WTC11 (cell line): ENCODE measurements around the gene RXRA. TPM values are rescaled to one million over a fixed set of nuclear protein-coding genes. Genes with fewer than 3 reads are reported as not detected.

Experiments used
- ATAC-seq: fragments of 200-7000 bp; cut with Tn5 transposase; 2 replicates; pipeline ENCODE4 v1.10.0; 2021; ENCODE audit warnings: mild to moderate bottlenecking, moderate library complexity
- CTCF ChIA-PET: fragments of 300-600 bp; sonication (Branson Sonifier 250); formaldehyde crosslinking; loops from one replicate; lab custom pipeline; 2021; ENCODE audit warnings: antibody characterized with exemption; lab: Charles Lee
- POLR2A ChIA-PET: fragments of 350-600 bp; sonication (Branson Sonifier 250); formaldehyde crosslinking; loops from one replicate; lab custom pipeline; 2021; ENCODE audit warnings: antibody characterized with exemption; lab: Charles Lee
- DNase-seq: peaks from one replicate; pipeline ENCODE4 v3.0.0; 2021; ENCODE audit warnings: low spot score
- H3K27ac Mint-ChIP-seq: 2 replicates; pipeline ENCODE4 v1.8.0; 2021; ENCODE audit warnings: mixed read lengths
- H3K27me3 Mint-ChIP-seq: 2 replicates; pipeline ENCODE4 v1.8.0; 2021; ENCODE audit warnings: low read depth, mild to moderate bottlenecking, moderate library complexity, mixed read lengths
- H3K36me3 Mint-ChIP-seq: 2 replicates; pipeline ENCODE4 v1.8.0; 2021; ENCODE audit warnings: mixed read lengths
- H3K4me1 Mint-ChIP-seq: 2 replicates; pipeline ENCODE4 v1.8.0; 2022; ENCODE audit warnings: mixed read lengths
- H3K4me3 Mint-ChIP-seq: 2 replicates; pipeline ENCODE4 v1.8.0; 2021; ENCODE audit warnings: mild to moderate bottlenecking, moderate library complexity, mixed read lengths
- H3K9me3 Mint-ChIP-seq: 2 replicates; pipeline ENCODE4 v1.8.0; 2021; ENCODE audit warnings: mixed read lengths
- ATF2 ChIP-seq: sonication (generic); formaldehyde crosslinking; IDR thresholded peaks from 2 replicates; pipeline ENCODE4 v1.8.1; 2022; ENCODE audit warnings: low read depth, missing genetic modification reagents, borderline replicate concordance
- E2F4 ChIP-seq: sonication (generic); formaldehyde crosslinking; IDR thresholded peaks from 2 replicates; pipeline ENCODE4 v1.8.1; 2022; ENCODE audit warnings: low read depth, mild to moderate bottlenecking, moderate library complexity, missing genetic modification reagents, borderline replicate concordance
- ERG ChIP-seq: fragments of 250-450 bp; sonication (Bioruptor Pico); IDR thresholded peaks from 2 replicates; pipeline ENCODE4 v1.8.0; 2021; ENCODE audit warnings: mild to moderate bottlenecking
- GRHL2 ChIP-seq: fragments of 250-450 bp; sonication (Bioruptor Pico); IDR thresholded peaks from 2 replicates; pipeline ENCODE4 v1.8.0; 2022; ENCODE audit warnings: mild to moderate bottlenecking, moderate library complexity; ENCODE audit not compliant: insufficient replicate concordance, severe bottlenecking
- HMGA2 ChIP-seq: fragments of 250-450 bp; sonication (Bioruptor Pico); IDR thresholded peaks from 2 replicates; pipeline ENCODE4 v1.4.0; 2021; ENCODE audit warnings: mild to moderate bottlenecking, moderate library complexity
- IRF1 ChIP-seq: sonication (generic); formaldehyde crosslinking; IDR thresholded peaks from 2 replicates; pipeline ENCODE4 v1.8.0; 2023; ENCODE audit warnings: missing genetic modification reagents
- IRF2 ChIP-seq: sonication (generic); formaldehyde crosslinking; IDR thresholded peaks from 2 replicates; pipeline ENCODE4 v1.8.0; 2022; ENCODE audit warnings: low read depth, missing genetic modification reagents, borderline replicate concordance
- JAZF1 ChIP-seq: fragments of 250-450 bp; sonication (Bioruptor Pico); IDR thresholded peaks from 2 replicates; pipeline ENCODE4 v1.9.0; 2021; ENCODE audit warnings: moderate library complexity, mild to moderate bottlenecking, inconsistent platforms
- NR1H2 ChIP-seq: sonication (generic); formaldehyde crosslinking; IDR thresholded peaks from 2 replicates; pipeline ENCODE4 v1.9.0; 2021; ENCODE audit warnings: mild to moderate bottlenecking, moderate library complexity, missing genetic modification reagents
- PRRX2 ChIP-seq: fragments of 250-450 bp; sonication (Bioruptor Pico); IDR thresholded peaks from 2 replicates; pipeline ENCODE4 v1.8.0; 2021; ENCODE audit warnings: mild to moderate bottlenecking
- RORB ChIP-seq: fragments of 250-450 bp; sonication (Bioruptor Pico); IDR thresholded peaks from 2 replicates; pipeline ENCODE4 v1.9.0; 2021; ENCODE audit warnings: mild to moderate bottlenecking
- SP1 ChIP-seq: sonication (generic); formaldehyde crosslinking; conservative IDR thresholded peaks from 2 replicates; pipeline ENCODE4 v1.8.1; 2022; ENCODE audit warnings: missing genetic modification reagents
- TEAD1 ChIP-seq: sonication (generic); formaldehyde crosslinking; IDR thresholded peaks from 2 replicates; pipeline ENCODE4 v1.8.0; 2022; ENCODE audit warnings: mild to moderate bottlenecking, missing genetic modification reagents
- USF1 ChIP-seq: sonication (generic); formaldehyde crosslinking; IDR thresholded peaks from 2 replicates; pipeline ENCODE4 v1.8.0; 2022; ENCODE audit warnings: mild to moderate bottlenecking, missing genetic modification reagents
- ZNF281 ChIP-seq: sonication (generic); formaldehyde crosslinking; IDR thresholded peaks from 2 replicates; pipeline ENCODE4 v1.8.0; 2023; ENCODE audit warnings: mild to moderate bottlenecking, missing genetic modification reagents
- total RNA-seq: library from RNA; stranded (reverse); gene quantifications from 3 replicates; pipeline ENCODE4 v1.2.3, GENCODE V29; 2021
- TF ChIP-seq, protein P1 (sequence below): fragments of 250-450 bp; sonication (Bioruptor Pico); conservative IDR thresholded peaks from 2 replicates; pipeline ENCODE4 v1.9.0; 2021; ENCODE audit warnings: mild to moderate bottlenecking
- TF ChIP-seq, protein P2 (sequence below): fragments of 250-450 bp; sonication (Bioruptor Pico); IDR thresholded peaks from 2 replicates; pipeline ENCODE4 v1.9.0; 2021; ENCODE audit warnings: mild to moderate bottlenecking, borderline replicate concordance
- TF ChIP-seq, protein P3 (sequence below): sonication (generic); formaldehyde crosslinking; IDR thresholded peaks from 2 replicates; pipeline ENCODE4 v1.8.1; 2022; ENCODE audit warnings: mild to moderate bottlenecking, missing genetic modification reagents, moderate library complexity, borderline replicate concordance

Gene RXRA
- total RNA-seq, 1 experiment from 2014 or later: 27.5 TPM

GRCh38 chr9:134313470-134313869 lies 12.8 kb upstream of the RXRA start (continued):
- TF ChIP-seq, protein P1, sequence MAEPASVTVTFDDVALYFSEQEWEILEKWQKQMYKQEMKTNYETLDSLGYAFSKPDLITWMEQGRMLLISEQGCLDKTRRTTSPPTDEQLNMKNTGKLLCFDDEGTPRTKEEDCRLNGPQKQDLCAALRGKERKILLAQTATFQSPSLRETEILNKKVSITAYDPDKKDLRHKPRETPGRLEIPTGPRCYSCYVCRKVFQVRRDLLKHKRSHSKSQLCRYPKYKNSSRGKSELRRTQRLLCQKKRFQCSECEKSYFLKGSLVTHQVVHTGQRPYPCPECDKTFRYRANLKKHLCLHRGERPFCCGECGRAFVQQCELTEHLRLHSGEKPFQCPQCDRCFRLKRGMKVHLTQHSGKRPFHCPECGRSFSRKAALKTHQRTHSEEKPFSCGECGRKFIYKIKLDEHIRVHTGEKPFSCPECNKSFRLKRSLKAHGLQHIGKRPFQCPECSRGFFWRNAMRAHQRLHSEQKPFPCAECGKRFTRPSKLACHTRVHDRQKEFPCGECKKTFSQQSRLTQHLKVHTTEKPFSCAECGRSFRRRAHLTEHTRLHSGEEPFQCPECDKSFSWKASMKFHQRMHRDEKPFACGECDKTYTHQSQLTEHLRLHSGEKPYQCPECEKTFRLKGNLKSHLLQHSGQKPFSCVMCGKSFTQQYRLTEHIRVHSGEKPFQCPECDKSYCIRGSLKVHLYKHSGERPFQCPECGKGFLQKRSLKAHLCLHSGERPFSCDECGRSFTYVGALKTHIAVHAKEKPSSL (CRISPR knock-in tag): no peak
- TF ChIP-seq GRHL2 (no peak), HMGA2 (no peak), NR1H2 (CRISPR knock-in tag) (no peak), TEAD1 (CRISPR knock-in tag) (no peak), PRRX2 (CRISPR knock-in tag) (no peak), IRF2 (CRISPR knock-in tag) (no peak)
- TF ChIP-seq, protein P2, sequence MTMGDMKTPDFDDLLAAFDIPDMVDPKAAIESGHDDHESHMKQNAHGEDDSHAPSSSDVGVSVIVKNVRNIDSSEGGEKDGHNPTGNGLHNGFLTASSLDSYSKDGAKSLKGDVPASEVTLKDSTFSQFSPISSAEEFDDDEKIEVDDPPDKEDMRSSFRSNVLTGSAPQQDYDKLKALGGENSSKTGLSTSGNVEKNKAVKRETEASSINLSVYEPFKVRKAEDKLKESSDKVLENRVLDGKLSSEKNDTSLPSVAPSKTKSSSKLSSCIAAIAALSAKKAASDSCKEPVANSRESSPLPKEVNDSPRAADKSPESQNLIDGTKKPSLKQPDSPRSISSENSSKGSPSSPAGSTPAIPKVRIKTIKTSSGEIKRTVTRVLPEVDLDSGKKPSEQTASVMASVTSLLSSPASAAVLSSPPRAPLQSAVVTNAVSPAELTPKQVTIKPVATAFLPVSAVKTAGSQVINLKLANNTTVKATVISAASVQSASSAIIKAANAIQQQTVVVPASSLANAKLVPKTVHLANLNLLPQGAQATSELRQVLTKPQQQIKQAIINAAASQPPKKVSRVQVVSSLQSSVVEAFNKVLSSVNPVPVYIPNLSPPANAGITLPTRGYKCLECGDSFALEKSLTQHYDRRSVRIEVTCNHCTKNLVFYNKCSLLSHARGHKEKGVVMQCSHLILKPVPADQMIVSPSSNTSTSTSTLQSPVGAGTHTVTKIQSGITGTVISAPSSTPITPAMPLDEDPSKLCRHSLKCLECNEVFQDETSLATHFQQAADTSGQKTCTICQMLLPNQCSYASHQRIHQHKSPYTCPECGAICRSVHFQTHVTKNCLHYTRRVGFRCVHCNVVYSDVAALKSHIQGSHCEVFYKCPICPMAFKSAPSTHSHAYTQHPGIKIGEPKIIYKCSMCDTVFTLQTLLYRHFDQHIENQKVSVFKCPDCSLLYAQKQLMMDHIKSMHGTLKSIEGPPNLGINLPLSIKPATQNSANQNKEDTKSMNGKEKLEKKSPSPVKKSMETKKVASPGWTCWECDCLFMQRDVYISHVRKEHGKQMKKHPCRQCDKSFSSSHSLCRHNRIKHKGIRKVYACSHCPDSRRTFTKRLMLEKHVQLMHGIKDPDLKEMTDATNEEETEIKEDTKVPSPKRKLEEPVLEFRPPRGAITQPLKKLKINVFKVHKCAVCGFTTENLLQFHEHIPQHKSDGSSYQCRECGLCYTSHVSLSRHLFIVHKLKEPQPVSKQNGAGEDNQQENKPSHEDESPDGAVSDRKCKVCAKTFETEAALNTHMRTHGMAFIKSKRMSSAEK (CRISPR knock-in tag): no peak
- TF ChIP-seq, all 79 proteins: peak for 0

DNA sequence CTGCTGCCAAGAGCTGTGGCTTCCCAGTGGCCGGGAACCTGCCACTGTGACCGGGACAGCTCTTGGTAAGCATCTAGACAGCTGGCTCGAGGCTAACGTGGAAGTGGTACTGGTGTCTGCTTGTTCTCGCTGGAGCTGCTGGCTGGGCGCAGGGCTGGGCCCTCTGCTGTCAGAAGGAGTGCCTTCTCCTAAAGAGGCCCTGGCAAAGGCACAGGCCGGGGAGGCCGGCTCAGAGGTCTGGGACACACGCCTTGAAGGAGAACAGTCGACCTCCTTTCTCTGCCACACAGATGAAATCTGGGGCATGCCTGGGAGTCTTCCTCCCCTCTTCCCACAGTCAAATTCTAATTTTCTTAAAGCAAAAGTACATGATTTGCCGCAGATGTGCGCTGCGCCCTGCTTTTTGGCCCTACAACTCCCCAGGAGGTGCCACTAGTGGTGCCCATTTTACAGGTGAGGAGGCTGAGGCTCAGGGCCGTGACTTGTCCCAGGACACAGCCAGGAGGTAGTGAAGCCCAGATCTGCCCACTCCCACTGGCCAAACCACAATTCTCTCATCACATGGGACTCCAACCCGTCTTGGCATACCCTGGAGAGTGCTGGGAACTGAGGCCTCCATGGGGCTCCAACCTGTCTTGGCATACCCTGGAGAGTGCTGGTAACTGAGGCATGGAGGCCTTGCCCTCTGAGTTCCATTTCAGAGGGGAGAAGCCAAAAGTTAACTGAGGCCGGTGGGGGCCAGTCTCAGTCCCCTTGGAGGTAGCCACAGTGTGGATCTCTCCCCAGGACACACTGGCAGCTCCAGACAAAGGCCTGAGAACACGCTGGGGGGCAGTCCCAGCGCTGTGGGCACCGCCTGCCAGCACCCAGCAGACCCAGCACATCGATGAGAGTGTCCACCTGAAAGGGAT lies 12.0 kb upstream of the RXRA start:
- Mint-ChIP-seq H3K4me1 (no peaks in the 10 kb centered on the region), H3K4me3 (no peak overlapping the region)
- CTCF ChIA-PET: no interaction called here
- TF ChIP-seq ERG (CRISPR knock-in tag) (no peak), RORB (CRISPR knock-in tag) (no peak), E2F4 (CRISPR knock-in tag) (no peak), GRHL2 (no peak), ATF2 (CRISPR knock-in tag) (no peak), IRF1 (CRISPR knock-in tag) (no peak), USF1 (no peak), JAZF1 (CRISPR knock-in tag) (no peak), ZNF281 (CRISPR knock-in tag) (no peak), SP1 (CRISPR knock-in tag) (no peak)
- TF ChIP-seq, protein P3, sequence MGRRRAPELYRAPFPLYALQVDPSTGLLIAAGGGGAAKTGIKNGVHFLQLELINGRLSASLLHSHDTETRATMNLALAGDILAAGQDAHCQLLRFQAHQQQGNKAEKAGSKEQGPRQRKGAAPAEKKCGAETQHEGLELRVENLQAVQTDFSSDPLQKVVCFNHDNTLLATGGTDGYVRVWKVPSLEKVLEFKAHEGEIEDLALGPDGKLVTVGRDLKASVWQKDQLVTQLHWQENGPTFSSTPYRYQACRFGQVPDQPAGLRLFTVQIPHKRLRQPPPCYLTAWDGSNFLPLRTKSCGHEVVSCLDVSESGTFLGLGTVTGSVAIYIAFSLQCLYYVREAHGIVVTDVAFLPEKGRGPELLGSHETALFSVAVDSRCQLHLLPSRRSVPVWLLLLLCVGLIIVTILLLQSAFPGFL: no peak

More for the DNA sequence above, 12.0 kb upstream of the RXRA start:
- POLR2A ChIA-PET: no interaction called here
- DNase-seq: no peak
- Mint-ChIP-seq H3K36me3 (peaks cover 3% of the 10 kb centered on the region; the same call in 1 of the 2 replicates), H3K9me3 (peaks cover 11% of the 10 kb centered on the region), H3K27ac (no peak overlapping the region), H3K27me3 (no peaks in the 10 kb centered on the region)
- no peak for ATAC-seq
